Measurements from ENCODE around the gene SERAC1.

DNA sequence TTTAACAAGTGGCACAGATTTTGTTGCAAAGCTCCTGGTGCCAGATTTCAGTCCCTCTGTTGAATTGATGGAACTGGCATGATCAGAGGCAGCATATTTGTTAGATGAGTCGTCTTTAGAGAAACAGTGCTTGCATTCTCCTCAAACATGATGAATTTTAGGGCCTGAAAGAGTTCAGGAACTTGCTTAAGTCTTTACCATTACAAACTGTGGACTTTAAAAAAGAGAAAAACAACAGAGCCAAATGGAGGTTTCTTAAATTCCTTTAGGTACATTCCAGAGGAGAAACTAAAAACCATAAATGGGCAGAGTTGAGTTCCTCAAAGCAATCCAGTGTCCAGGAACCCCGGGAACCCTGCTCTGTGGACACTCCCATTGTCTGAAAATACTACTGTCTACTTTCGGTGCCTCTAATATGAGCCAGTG, 2.6 kb upstream of the SERAC1 start:
- TF ChIP-seq, protein P1, sequence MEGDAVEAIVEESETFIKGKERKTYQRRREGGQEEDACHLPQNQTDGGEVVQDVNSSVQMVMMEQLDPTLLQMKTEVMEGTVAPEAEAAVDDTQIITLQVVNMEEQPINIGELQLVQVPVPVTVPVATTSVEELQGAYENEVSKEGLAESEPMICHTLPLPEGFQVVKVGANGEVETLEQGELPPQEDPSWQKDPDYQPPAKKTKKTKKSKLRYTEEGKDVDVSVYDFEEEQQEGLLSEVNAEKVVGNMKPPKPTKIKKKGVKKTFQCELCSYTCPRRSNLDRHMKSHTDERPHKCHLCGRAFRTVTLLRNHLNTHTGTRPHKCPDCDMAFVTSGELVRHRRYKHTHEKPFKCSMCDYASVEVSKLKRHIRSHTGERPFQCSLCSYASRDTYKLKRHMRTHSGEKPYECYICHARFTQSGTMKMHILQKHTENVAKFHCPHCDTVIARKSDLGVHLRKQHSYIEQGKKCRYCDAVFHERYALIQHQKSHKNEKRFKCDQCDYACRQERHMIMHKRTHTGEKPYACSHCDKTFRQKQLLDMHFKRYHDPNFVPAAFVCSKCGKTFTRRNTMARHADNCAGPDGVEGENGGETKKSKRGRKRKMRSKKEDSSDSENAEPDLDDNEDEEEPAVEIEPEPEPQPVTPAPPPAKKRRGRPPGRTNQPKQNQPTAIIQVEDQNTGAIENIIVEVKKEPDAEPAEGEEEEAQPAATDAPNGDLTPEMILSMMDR (IDR thresholded peaks at IDR 0.05), result no peak
- TF ChIP-seq POLR2A (IDR thresholded peaks at IDR 0.05), result no peak
